K562 (cell line): Measurements from ENCODE around the gene AKAP13. TPM values are rescaled to one million over a fixed set of nuclear protein-coding genes. Genes with fewer than 3 reads are reported as not detected.

Experiments used
- ATAC-seq: fragments of 200-7000 bp; cut with Tn5 transposase; 3 replicates; pipeline ENCODE4 v1.9.1; 2020; ENCODE audit warnings: moderate library complexity
- BruUV-seq: library from RNA; stranded (reverse); fragments of 400-500 nt; replicated peaks from 2 replicates; lab custom pipeline; 2021; lab: Mats Ljungman, UMichigan
- CTCF ChIA-PET: fragments of 300-600 bp; formaldehyde crosslinking; extraction: SDS; loops from one replicate; lab custom pipeline; 2021; ENCODE audit warnings: low intra/inter-chr PET ratio; lab: Yijun Ruan, JAX
- POLR2A ChIA-PET: fragments of 300-600, 350-650 bp; sonication (Branson Sonifier 250); formaldehyde crosslinking; extraction: SDS; loops from one replicate; lab custom pipeline; 2021; ENCODE audit warnings: antibody characterized with exemption, inconsistent platforms; lab: Yijun Ruan, JAX
- DNase-seq, 4 experiments: peaks; one replicate each; pipeline versions ENCODE4 v3.0.0 to v3.0.0-alpha.2; 2011 to 2018; ENCODE audit warnings: low spot score in 3 of 4, mixed read lengths in 3 of 4; ENCODE audit errors: extremely low read depth in 1 of 4
- FAIRE-seq: peaks from 2 replicates; lab custom pipeline; 2011; peaks lifted over from hg19 to GRCh38; lab: Jason Lieb, UNC
- H2AFZ ChIP-seq: 2 replicates; pipeline ENCODE4 v1.6.0; 2011; ENCODE audit warnings: low read depth, low read length, control low read depth, inconsistent platforms
- H3K27ac ChIP-seq: fragments of 200-600 bp; 3 replicates; pipeline ENCODE4 v1.8.0; 2011; ENCODE audit warnings: low read depth, mild to moderate bottlenecking, control low read depth, inconsistent platforms, low read length, moderate library complexity, mixed read lengths; ENCODE audit errors: extremely low read depth
- H3K27me3 ChIP-seq, 2 experiments: fragments of 300-600 bp in 1 of 2; 2 replicates in 1 of 2; 3 replicates in 1 of 2; pipeline versions ENCODE4 v1.6.0 to v1.8.0; 2011; ENCODE audit warnings: inconsistent platforms in 2 of 2, low read length in 2 of 2, mild to moderate bottlenecking in 1 of 2, mixed read lengths in 1 of 2, moderate library complexity in 1 of 2; ENCODE audit not compliant: control insufficient read depth in 2 of 2, insufficient read depth in 2 of 2
- H3K36me3 ChIP-seq: fragments of 300-600 bp; 3 replicates; pipeline ENCODE4 v1.8.0; 2011; ENCODE audit warnings: mild to moderate bottlenecking, low read length, inconsistent platforms; ENCODE audit not compliant: control insufficient read depth, insufficient read depth
- H3K4me1 ChIP-seq, 2 experiments: fragments of 200-600 bp in 1 of 2; replicated peaks in 1 of 2; 2 replicates in 1 of 2; 3 replicates in 1 of 2; pipeline versions ENCODE4 v1.5.1 to v1.8.0; 2011; ENCODE audit warnings: inconsistent platforms in 2 of 2, low read length in 2 of 2, mild to moderate bottlenecking in 1 of 2, mixed read lengths in 1 of 2, moderate library complexity in 1 of 2; ENCODE audit not compliant: control insufficient read depth in 2 of 2, insufficient read depth in 2 of 2
- H3K4me2 ChIP-seq: 2 replicates; pipeline ENCODE4 v1.6.1; 2011; ENCODE audit warnings: low read length, control low read depth, inconsistent platforms, mixed read lengths; ENCODE audit not compliant: insufficient read depth
- H3K4me3 ChIP-seq: fragments of 200-600 bp; sonication (generic), shearing (Covaris generic); 2 replicates; pipeline ENCODE4 v1.5.1; 2016; ENCODE audit warnings: control low read depth, inconsistent platforms
- H3K79me2 ChIP-seq: fragments of 200-600 bp; 3 replicates; pipeline ENCODE4 v1.8.0; 2011; ENCODE audit warnings: low read length, inconsistent platforms; ENCODE audit not compliant: control insufficient read depth, insufficient read depth
- H3K9ac ChIP-seq, 2 experiments: 2 replicates each; pipeline versions ENCODE4 v1.6.0 to v1.6.1; 2011; ENCODE audit warnings: low read depth in 2 of 2, low read length in 2 of 2, control low read depth in 1 of 2, inconsistent platforms in 1 of 2, mild to moderate bottlenecking in 1 of 2, mixed read lengths in 1 of 2; ENCODE audit not compliant: insufficient read depth in 1 of 2
- H3K9me1 ChIP-seq: one replicate; pipeline ENCODE4 v1.6.0; 2011; ENCODE audit warnings: inconsistent platforms, mild to moderate bottlenecking, low read length, moderate library complexity; ENCODE audit not compliant: control insufficient read depth, insufficient read depth
- H3K9me3 ChIP-seq: replicated peaks from 2 replicates; pipeline ENCODE4 v1.5.1; 2011; ENCODE audit warnings: low read depth, low read length, inconsistent platforms; ENCODE audit not compliant: control insufficient read depth, insufficient read depth
- H4K20me1 ChIP-seq: replicated peaks from 2 replicates; pipeline ENCODE4 v1.6.1; 2011; ENCODE audit warnings: low read length, inconsistent platforms, mixed read lengths; ENCODE audit not compliant: control insufficient read depth, insufficient read depth
- C11orf30 ChIP-seq: fragments of 450-650 bp; IDR thresholded peaks from 2 replicates; pipeline ENCODE4 v1.6.1; 2016; ENCODE audit warnings: low read depth, mild to moderate bottlenecking
- FOSL1 ChIP-seq: fragments of 200-800 bp; sonication (Bioruptor generic); conservative IDR thresholded peaks from 2 replicates; pipeline ENCODE4 v1.6.1; 2016; ENCODE audit warnings: missing genetic modification characterization, missing compliant biosample characterization
- MAFF ChIP-seq: IDR thresholded peaks from 2 replicates; pipeline ENCODE4 v1.6.1; 2012; ENCODE audit warnings: low read length, improper control_type of control experiment
- MAFG ChIP-seq: fragments of 450-650 bp; conservative IDR thresholded peaks from 2 replicates; pipeline ENCODE4 v1.6.1; 2016; ENCODE audit warnings: missing genetic modification characterization, missing compliant biosample characterization
- MAFK ChIP-seq: IDR thresholded peaks from 2 replicates; pipeline ENCODE4 v1.6.1; 2011; ENCODE audit warnings: low read length, improper control_type of control experiment
- MCM7 ChIP-seq, 2 experiments: fragments of 450-650 bp; IDR thresholded peaks; 2 replicates each; pipeline ENCODE4 v1.6.1; 2016 to 2018
- UBTF ChIP-seq, 2 experiments: IDR thresholded peaks; 2 replicates each; pipeline ENCODE4 v1.6.1; 2012; ENCODE audit warnings: improper control_type of control experiment in 2 of 2, low read depth in 2 of 2, low read length in 2 of 2, borderline replicate concordance in 1 of 2
- ZBTB40 ChIP-seq, 2 experiments: fragments of 450-650 bp in 1 of 2; sonication (generic) in 1 of 2; formaldehyde crosslinking in 1 of 2; IDR thresholded peaks; 2 replicates each; pipeline versions ENCODE4 v1.7.1 to v1.9.0; 2016 to 2022; ENCODE audit warnings: inconsistent platforms in 1 of 2, mild to moderate bottlenecking in 1 of 2, missing genetic modification reagents in 1 of 2
- ZNF316 ChIP-seq: fragments of 450-650 bp; IDR thresholded peaks from 2 replicates; pipeline ENCODE4 v1.6.1; 2016
- WGBS: fragments of 100-300 bp; shearing (Covaris generic); methylation state at CpG from one replicate; pipeline ENCODE4 v1.1.6; 2016; ENCODE audit warnings: low coverage, mixed read lengths; ENCODE audit not compliant: insufficient coverage; ENCODE audit errors: missing lambda C conversion rate; 5-methylcytosine and 5-hydroxymethylcytosine counted together
- in situ Hi-C: fragments of 300-500 bp; cut with MboI; formaldehyde crosslinking; loops from 4 replicates; pipeline ENCODE4 v1.15.0; 2018; ENCODE audit warnings: inconsistent platforms, mixed read lengths
- intact Hi-C: fragments of 100-400 bp; cut with micrococcal nuclease; formaldehyde crosslinking; loops from 2 replicates; pipeline ENCODE4 v1.14.2; 2022
- polyA plus RNA-seq, 8 experiments: library from polyadenylated mRNA; depleted of rRNA in 4 of 8; stranded (reverse) in 5 of 8; unstranded in 3 of 8; fragments of >200 nt; fragmentation: Nextera tagmentation in 2 of 8; fragmentation: Illumina TruSeq in 1 of 8; extraction: Ambion mirVana in 2 of 8; extraction: Trizol in 1 of 8; gene quantifications; 2 replicates each; pipeline versions ENCODE4 v1.2.1 to v1.2.3, GENCODE V29; 2011 to 2014; ENCODE audit warnings: inconsistent platforms in 1 of 8, missing spikeins in 1 of 8
- total RNA-seq, 7 experiments: library from RNA; depleted of rRNA in 6 of 7; stranded (reverse); fragments of >200 nt in 6 of 7; fragmentation: Illumina TruSeq in 2 of 7; extraction: Trizol in 2 of 7; gene quantifications; 2 replicates each; pipeline versions ENCODE4 v1.2.1 to v1.2.3, GENCODE V29; 2011 to 2021; ENCODE audit warnings: low replicate concordance in 1 of 7

The AKAP13 gene
- total and polyA plus RNA-seq, 9 of the 15 experiments (the other 6 are each of a cell fraction or from before 2014, with no cell fraction given), result 0.03 to 1.7 (median 0.42) TPM

- TF ChIP-seq UBTF (IDR thresholded peaks at IDR 0.05; ENCODE audit: borderline replicate concordance in 1 of 2, low read depth in 2 of 2, low read length in 2 of 2), result no peak
- TF ChIP-seq MCM7 (IDR thresholded peaks at IDR 0.05), result no peak
Observed at GRCh38 chr15:85630311-85630710, 249.9 kb downstream of the AKAP13 start (continued).

- Histone ChIP-seq H3K9ac (no peak overlapping the region), H3K4me1 (no peaks in the 10 kb centered on the region), H3K36me3 (no peaks in the 10 kb centered on the region), H4K20me1 (no peaks in the 10 kb centered on the region), H3K79me2 (no peaks in the 10 kb centered on the region), H3K9me3 (no peaks in the 10 kb centered on the region), H2AFZ (no peak overlapping the region), H3K9me1 (no peaks in the 10 kb centered on the region), H3K27me3 (peaks cover 0 to 8% of the 10 kb centered on the region in 2 experiments; a peak in 1 of 5 replicates), H3K4me3 (no peak overlapping the region), H3K27ac (no peak overlapping the region), H3K4me2 (no peak overlapping the region)
- POLR2A ChIA-PET, result no interaction called here
- BruUV-seq, result no TSS peak
- in situ Hi-C loops, result no loop called here
- no peak for FAIRE-seq
- no peak for ATAC-seq
- no peak for DNase-seq
- CTCF ChIA-PET, result no interaction called here
- intact Hi-C loops, result no loop called here
- WGBS, result 0% methylated on average over 2 of the region's 2 CpGs
- TF ChIP-seq MAFF (peak; percentile 48; the same call in 1 of the 2 replicates), ZBTB40 (IDR thresholded peaks at IDR 0.05) (no peak), ZBTB40 (CRISPR knock-in tag; IDR thresholded peaks at IDR 0.05) (no peak), C11orf30 (peak; percentile 65; the same call in 1 of the 2 replicates), FOSL1 (tag) (no peak), MAFG (tag) (peak; percentile 62), MAFK (peak; percentile 47; the same call in 1 of the 2 replicates), ZNF316 (peak; percentile 76)
Observed at GRCh38 chr15:85631018-85631417, 250.6 kb downstream of the AKAP13 start.
